IPS-18c (cell line): ENCODE measurements around the gene FRY.

ENCODE experiments used
- H3K4me3 ChIP-seq: 2 replicates; pipeline ENCODE4 v1.7.0; 2013; ENCODE audit warnings: low read depth, mild to moderate bottlenecking, low read length, moderate library complexity; ENCODE audit not compliant: insufficient read depth
- H3K9me3 ChIP-seq: one replicate; pipeline ENCODE4 v1.6.1; 2013; ENCODE audit warnings: mild to moderate bottlenecking, low read length, moderate library complexity; ENCODE audit not compliant: control insufficient read depth, insufficient read depth

The FRY gene

DNA sequence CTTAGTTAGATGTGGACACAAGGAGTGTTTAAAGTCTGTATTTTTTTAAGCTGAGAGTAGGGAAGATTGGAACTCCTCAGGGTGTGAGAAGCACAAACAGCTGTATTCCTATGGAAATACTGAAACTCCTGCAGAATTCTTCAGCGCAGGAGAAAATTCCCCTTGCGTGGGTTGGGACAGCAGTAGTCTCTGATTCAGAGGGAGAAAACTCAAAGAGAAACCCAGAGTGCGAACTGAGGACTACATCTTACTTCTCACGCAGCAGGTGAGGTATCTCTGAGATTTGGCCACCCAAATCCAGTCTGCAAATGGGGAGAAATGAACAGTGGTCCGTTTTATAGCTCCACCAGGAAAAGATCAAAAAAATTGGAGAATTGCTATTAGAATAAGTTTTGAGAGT lies 60.9 kb downstream of the FRY start:
- Histone ChIP-seq H3K4me3 (no peak overlapping the region), H3K9me3 (no peaks in the 10 kb centered on the region)

DNA sequence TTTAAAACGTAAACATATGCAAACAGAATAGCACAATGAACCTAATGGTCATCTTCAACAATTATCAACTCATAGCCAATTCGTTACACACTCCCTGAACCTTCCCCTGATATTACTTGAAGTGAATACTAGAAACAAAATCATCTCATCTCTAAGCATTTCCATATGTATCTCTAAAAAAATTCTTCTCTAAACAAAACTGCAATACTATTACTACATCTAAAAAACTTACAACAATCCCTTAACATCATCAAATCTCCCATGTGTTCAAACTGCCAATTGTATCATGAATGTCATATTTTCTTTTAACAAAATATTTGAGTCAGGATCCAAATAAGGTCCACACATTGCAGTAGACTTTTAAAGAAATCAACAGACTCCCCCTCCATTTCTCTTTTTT lies 61.4 kb downstream of the FRY start:
- H3K9me3 ChIP-seq, result no peaks in the 10 kb centered on the region
- no peak overlapping the region for H3K4me3 ChIP-seq

DNA sequence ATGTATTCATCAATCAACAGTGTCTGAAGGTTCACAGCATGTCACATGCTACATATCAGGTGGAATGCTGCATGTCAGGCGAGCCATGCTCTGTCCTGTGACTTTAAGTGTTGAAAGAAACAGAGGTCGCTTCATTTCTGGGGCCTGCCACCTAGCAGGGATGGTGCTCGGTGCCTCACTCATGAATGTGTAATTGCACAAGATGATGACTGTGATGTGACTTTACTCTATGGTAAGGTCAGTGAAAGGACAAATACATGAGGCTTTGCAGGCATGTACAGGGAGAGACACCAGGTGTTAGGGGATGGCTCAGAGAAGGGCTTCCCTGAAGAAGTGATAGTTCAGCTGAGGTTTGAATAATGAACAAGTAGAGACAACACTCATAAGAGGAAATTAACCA lies 66.7 kb downstream of the FRY start:
- H3K9me3 ChIP-seq, result no peaks in the 10 kb centered on the region

DNA sequence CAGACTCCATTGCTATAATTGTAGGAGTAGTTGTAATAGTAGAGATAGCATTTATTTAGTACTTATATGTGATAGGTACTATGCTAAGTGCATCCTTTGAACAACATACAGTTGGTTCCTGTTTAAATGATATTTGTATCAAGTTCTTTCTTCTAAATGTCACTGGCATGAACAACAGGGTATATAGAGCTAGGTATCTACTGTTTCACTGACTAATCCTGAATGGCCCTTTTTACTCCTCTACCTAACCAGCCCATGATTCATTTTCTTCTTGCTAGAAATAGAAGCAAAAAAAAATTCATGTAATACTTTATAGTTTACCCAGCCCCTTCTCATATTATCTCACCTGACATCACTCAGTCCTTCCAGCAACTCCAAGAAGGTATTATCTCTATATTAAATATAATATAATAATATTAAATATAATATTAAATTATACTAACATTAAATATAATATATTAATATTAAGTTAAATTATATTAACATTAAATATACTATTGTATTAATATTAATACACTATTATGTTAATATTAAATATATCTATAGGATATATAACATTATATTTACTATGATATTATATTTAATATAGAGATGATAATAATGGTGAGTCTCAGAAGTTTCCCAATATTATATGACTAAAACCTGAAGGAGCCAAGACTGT lies 74.2 kb downstream of the FRY start:
- no peak overlapping the region for H3K4me3 ChIP-seq

More for the DNA sequence above, 66.7 kb downstream of the FRY start:
- H3K4me3 ChIP-seq, result no peak overlapping the region

DNA sequence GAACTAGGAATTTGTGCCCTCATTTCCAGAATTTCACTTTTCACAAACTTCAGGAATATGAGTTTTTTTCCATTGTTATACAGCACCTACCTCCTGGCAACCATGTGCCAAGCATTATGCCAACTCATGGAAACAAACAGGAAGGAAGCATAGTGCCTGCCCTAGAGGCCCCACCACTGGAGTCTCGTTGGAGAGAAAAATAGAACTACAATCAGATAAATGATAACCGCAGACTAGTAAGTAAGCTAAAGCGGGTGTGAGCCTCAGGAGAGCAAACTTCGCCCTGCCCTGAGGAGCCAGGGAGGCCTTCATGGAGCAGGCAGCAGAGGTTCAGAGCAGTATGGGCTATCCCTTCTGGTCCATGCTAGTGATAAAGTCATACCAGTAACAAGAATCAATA lies 75.9 kb downstream of the FRY start:
- Histone ChIP-seq H3K4me3 (no peak overlapping the region), H3K9me3 (no peaks in the 10 kb centered on the region)

More for the DNA sequence above, 74.2 kb downstream of the FRY start:
- no peaks in the 10 kb centered on the region for H3K9me3 ChIP-seq

DNA sequence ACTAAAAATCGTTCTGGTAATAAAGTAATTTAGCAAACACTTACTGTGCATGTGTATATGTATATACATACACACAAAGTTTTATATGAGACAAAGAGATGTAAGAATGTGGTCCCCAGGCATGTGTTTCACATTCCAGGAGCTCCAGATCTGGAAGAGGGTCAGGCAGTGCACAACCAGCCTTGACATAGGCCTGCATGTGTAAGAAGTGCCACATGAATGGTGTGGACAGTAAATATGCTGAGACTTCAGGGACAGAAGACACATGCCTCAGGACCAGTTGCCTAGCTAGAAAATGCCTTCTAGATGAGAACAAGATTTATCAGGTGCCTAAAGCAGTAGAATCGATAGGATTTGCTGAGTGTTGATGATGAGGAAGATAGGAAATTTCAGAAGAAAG lies 76.4 kb downstream of the FRY start:
- Histone ChIP-seq H3K4me3 (no peak overlapping the region), H3K9me3 (no peaks in the 10 kb centered on the region)

DNA sequence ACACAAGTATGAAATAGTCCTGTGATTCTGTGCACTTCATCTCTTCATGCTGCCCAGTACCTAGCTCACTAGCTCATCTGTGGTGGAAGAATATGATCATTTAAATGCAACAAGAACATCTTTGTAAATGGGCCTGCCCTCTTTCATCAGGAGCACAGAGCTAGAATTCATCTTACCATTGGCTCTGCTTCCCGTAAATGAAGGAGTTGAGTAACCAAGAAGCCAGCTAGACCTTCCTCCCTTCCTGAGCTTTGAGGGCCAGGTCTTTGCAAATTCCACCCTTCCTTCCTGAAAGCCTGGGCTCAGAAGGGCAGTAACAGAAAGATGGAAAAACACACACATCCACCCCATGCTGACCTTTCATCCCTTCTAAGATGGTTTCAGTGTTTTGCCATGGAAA lies 82.0 kb downstream of the FRY start:
- Histone ChIP-seq H3K4me3 (no peak overlapping the region), H3K9me3 (no peaks in the 10 kb centered on the region)

DNA sequence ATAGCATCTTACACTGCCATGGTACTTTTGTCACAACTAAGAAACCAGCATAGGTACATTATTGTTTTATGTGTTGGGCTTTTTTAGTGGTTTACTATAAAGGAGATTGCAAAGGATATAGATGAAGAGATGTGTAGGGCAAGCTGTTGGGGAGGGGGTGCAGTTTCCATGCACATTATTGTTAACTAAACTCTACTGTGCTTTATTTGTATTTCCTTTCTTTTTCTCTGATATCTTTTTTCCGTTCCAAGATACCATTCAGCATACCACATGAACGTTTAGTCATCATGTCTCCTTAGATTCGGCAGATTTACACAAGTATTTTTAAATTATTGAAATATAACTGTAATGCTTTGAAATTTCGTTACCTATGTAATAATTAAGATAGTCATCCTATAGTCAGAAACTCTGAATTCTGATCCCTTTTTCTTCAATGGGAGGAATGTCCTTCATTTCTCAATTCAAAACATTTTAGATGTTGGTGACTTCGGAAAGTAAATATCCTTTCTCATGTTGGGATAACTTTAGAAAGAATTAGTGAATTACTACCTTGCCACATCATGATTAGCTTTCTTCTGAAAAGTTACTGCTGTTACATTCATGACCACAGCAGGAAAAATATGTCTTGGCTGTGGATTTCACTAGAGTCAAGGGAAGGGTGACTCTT lies 82.8 kb downstream of the FRY start:
- Histone ChIP-seq H3K4me3 (no peak overlapping the region), H3K9me3 (no peaks in the 10 kb centered on the region)

DNA sequence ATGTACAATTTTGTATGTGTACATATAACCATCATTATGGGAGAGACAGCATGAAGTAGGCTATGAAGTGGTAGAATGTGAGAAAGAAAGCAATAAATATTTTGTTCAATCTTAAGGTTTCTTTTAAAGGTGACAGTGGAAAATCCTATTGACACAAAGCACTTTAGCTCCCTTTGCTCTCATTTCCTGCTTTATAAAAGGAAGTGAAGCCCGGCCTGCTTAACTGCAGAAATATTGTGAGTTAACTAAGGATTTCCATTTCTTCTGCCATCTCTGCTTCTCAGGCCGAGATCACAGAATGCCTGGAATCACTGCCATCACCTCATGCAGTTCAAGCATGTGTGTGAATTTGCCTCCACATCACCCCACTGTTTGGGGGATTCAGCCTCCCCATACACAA lies 83.5 kb downstream of the FRY start:
- H3K4me3 ChIP-seq, result no peak overlapping the region
- H3K9me3 ChIP-seq, result no peaks in the 10 kb centered on the region

DNA sequence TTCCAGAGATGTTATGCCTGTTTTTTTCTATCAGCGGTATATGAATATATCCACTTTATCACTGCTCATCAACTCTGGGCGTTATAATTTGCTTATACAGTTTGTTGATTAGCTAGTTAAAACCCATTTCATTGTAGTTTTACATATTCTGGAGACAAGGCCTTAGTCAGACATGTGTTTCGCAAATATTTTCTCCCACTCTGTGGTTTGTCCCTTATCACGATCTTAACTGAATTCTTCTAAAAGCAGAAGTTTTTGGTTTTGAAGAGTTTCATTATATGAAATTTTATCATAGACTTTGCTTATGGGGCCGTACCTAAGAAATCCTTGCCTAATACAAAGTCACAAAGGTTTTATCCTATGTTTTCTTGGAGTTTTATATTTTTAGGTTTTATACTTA lies 84.6 kb downstream of the FRY start:
- no peak overlapping the region for H3K4me3 ChIP-seq
- no peaks in the 10 kb centered on the region for H3K9me3 ChIP-seq

DNA sequence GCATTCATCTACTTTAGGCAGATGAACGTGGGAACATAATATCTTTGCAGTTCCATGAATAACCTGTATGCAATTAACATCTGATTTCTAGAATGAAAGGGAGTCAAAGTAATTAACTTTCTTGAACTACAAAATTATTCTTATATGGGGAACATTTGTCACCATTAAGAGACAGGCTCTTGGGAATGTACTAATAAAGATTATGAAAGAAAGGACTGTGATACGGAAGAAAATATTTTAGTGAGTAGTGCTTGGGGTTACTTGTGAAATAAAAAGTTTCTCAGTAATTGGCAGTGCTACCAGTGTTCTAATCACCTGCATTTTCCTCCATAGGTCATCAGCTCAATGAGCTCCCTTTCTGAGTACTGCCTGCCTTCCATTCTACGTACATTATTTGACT lies 85.4 kb downstream of the FRY start:
- no peak overlapping the region for H3K4me3 ChIP-seq
- no peaks in the 10 kb centered on the region for H3K9me3 ChIP-seq

DNA sequence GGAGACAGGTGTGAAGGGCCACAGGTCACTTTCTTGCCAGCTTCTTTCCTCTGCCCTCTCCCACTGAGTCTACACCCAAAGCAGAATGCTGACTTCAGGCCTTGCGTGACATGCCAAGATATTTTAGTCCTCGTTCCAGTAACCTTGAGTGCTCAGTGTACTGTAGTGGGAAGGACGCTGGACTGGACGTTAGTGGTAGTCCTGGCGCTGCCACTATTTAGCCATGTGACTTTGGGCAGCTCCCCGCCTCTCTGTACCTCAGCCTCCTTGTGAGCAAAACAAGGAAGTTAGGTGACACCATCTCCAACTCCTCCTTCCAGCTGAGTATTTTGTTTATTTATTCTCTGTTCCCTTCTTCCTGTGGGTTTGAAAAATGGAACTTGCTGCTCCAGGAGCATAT lies 86.1 kb downstream of the FRY start:
- Histone ChIP-seq H3K4me3 (no peak overlapping the region), H3K9me3 (no peaks in the 10 kb centered on the region)

DNA sequence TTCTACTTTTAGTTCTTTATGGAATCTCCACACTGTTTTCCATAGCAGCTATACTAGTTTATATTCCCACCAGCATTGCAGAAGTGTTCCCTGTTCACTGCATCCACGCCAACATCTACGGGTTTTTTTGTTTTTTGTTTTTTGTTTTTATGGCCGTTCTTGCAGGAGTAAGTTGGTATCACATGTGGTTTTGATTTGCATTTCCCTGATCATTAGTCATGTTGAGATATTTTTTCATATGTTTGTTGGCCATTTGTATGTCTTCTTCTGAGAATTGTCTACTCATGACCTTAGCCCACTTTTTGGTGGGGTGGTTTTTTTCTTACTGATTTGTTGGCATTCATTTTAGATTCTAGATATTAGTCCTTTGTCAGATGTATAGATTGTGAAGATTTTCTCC lies 89.7 kb downstream of the FRY start:
- no peaks in the 10 kb centered on the region for H3K9me3 ChIP-seq
- H3K4me3 ChIP-seq, result no peak overlapping the region

DNA sequence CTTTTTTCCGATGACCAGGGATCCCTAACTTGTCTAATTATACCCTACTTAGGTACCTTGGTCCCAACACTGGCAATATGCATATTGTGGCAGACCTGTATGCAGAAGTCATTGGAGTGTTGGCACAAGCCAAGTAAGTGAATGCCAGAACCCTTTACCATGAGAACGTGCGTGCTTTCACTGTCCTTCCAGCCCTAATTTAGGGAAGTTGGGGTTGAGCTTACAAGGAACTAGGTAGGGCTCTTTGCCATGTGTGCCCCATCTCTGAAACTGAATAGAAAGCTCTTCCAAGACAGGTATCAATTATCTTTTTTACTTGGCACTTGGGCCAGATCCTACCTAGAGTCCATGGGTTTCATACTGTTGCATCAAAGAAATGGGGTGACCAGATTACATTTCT lies 93.2 kb downstream of the FRY start:
- no peak overlapping the region for H3K4me3 ChIP-seq
- no peaks in the 10 kb centered on the region for H3K9me3 ChIP-seq

DNA sequence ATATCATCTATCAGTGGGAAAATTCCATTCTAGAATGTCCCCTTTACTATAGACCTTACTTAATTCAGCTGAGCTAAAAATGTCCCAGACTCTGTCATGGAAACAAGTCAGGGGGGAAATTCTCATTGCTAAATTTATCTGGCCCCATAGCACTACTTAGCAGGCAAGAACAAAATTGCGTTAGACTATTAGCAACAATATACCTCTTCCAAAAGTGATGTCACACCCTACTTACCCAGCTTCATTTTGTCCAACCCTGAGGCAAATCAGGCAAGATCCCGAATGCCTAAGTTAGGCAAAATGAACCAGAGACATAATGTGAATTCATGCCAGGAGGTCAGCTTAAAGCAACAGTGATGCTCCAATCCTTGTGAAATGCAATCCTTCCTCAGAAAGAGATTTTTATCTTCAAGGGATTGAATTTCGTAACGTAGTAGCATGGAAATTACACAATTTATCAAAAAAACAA lies 93.7 kb downstream of the FRY start:
- Histone ChIP-seq H3K9me3 (no peaks in the 10 kb centered on the region), H3K4me3 (no peak overlapping the region)

DNA sequence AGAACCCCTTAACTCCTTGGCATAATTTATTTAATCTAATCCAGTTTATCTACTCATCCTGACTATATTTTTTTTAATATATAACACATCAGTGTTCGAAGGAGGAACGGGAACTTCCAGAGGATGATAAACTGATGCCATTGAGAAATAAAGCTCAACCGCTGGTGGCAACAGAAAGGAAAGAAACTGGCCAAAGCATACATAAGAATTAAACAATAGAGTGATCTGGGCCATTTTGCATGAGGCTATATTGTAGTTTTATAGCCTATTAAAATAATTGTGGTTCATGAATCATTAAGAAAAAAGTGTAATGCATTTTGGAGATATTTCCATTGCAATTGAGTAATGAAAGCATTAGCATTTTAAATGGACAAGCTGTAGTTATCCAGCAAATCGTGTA lies 94.2 kb downstream of the FRY start:
- Histone ChIP-seq H3K9me3 (no peaks in the 10 kb centered on the region), H3K4me3 (no peak overlapping the region)

DNA sequence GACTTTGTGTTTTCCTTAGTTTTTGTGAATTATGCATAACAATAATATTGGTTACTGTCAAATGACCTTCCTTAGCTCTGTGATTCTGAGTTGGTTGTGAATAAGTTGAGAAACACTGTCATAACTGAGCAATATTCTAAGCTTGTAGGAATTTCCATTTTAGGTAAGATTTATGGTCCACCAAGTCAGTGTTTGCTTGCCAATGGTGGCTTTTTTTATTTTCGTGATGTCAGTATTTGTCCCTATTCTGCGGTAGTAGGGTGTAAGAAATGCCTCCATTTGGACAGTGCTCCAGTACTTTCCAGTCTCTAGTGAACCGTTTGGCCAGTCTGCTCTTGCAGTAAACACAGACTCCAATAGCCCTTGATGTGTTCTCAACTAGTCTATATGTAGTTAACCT lies 94.7 kb downstream of the FRY start:
- H3K9me3 ChIP-seq, result no peaks in the 10 kb centered on the region
- H3K4me3 ChIP-seq, result no peak overlapping the region

DNA sequence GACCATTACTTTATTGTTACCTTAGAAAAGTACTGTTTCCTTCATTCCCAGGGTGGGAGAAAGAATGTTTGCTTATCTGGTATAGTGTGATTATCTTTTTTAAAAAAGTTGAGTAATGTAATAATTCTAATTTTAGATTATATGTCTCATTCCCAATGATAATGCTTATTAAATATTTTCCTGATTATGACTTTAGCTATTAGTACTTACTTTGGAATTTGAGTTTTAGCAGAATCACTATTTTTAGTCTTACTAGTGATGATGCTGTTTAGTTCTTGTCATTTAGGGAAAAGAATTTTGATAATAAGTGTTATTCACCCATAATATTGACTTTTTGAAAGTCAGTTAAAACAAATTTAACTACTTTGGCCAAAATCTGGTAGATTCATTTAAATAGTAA lies 95.2 kb downstream of the FRY start:
- Histone ChIP-seq H3K9me3 (no peaks in the 10 kb centered on the region), H3K4me3 (no peak overlapping the region)

DNA sequence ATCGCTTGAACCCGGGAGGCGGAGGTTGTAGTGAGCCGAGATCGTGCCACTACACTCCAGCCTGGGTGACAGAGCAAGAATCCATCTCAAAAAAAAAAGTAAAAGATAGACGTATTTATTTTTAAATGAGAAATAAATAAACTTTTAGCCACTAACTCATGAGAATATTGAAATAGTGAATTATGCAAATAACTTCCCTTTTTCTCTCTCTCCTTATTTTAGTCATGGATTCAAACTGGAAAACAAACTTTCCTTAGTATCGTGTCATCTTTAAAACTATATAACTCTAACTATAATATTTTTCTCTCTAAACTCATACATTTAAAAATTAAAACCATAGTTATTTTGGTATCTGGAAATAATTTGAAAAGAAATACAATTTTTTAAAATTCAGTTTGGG lies 96.1 kb downstream of the FRY start:
- no peak overlapping the region for H3K4me3 ChIP-seq
- no peaks in the 10 kb centered on the region for H3K9me3 ChIP-seq
